Calu3 (cell line): ENCODE measurements around the gene SPHK1. TPM values are rescaled to one million over a fixed set of nuclear protein-coding genes. Genes with fewer than 3 reads are reported as not detected.

Source experiments
- BruUV-seq: library from RNA; stranded (reverse); fragments of 400-500 nt; replicated peaks from 2 replicates; lab custom pipeline; 2021; lab: Mats Ljungman, UMichigan
- CTCF ChIA-PET: fragments of 300-600 bp; sonication (Branson Sonifier 250); formaldehyde crosslinking; loops from one replicate; lab custom pipeline; 2022; ENCODE audit warnings: antibody characterized with exemption; lab: Charles Lee
- DNase-seq: peaks from one replicate; pipeline ENCODE4 v3.0.0; 2022
- H3K27ac Mint-ChIP-seq: one replicate; pipeline ENCODE4 v1.8.0; 2022; ENCODE audit warnings: mixed read lengths; ENCODE audit not compliant: unreplicated experiment
- H3K27me3 Mint-ChIP-seq: one replicate; pipeline ENCODE4 v1.8.0; 2022; ENCODE audit warnings: mixed read lengths; ENCODE audit not compliant: unreplicated experiment
- H3K36me3 Mint-ChIP-seq: one replicate; pipeline ENCODE4 v1.8.0; 2022; ENCODE audit warnings: mild to moderate bottlenecking, moderate library complexity, mixed read lengths; ENCODE audit not compliant: insufficient read depth, unreplicated experiment
- H3K4me1 Mint-ChIP-seq: one replicate; pipeline ENCODE4 v1.8.0; 2022; ENCODE audit warnings: mild to moderate bottlenecking, low read depth, mixed read lengths; ENCODE audit not compliant: unreplicated experiment
- H3K4me3 Mint-ChIP-seq: one replicate; pipeline ENCODE4 v1.8.0; 2022; ENCODE audit warnings: mild to moderate bottlenecking, low read depth, moderate library complexity, mixed read lengths; ENCODE audit not compliant: unreplicated experiment
- H3K9me3 Mint-ChIP-seq: one replicate; pipeline ENCODE4 v1.8.0; 2022; ENCODE audit warnings: low read depth, mixed read lengths; ENCODE audit not compliant: unreplicated experiment
- intact Hi-C: fragments of 100-400 bp; cut with micrococcal nuclease; formaldehyde crosslinking; loops from one replicate; pipeline ENCODE4 v1.10.0; 2022; ENCODE audit not compliant: unreplicated experiment
- total RNA-seq: library from RNA; stranded (reverse); gene quantifications from 2 replicates; pipeline ENCODE4 v1.2.3, GENCODE V29; 2022
- TF ChIP-seq, protein P1 (sequence below): fragments of 200-600 bp; IDR thresholded peaks from one replicate; pipeline ENCODE4 v1.8.0; 2022; ENCODE audit warnings: antibody characterized with exemption; ENCODE audit not compliant: unreplicated experiment

SPHK1 gene
- total RNA-seq, 1 experiment from 2014 or later = 1.5 TPM

DNA sequence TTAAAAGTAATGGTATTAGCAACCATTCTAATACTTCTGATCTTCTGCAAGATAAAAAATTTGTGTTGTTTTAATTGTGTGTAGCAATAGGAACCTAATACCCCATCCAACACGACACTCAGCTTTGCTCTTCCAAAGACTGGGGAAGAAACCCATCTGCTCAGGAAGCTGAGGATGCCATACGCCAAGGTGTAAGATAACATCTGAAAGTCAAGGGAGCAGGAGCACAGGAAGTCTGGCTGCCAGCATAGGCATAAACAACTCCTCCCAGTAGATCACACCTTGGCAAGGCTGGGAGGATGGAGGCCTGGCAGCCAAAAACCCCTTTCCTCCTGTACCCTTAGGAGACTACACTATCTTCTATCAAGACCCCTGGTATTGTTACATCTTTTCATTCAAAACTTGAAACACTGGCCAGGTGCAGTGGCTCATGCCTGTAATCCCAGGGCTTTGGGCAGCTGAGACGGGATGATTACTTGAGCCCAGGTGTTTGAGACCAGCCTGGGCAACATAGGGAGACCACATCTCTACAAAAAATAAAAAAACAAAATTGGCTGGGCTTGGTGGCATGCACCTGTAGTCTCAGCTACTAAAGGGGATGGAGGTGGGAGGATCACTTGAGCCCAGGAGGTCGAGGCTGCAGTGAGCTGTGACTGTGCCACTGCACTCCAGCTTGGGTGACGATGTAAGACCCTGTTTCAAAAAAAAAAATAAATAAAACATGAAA lies 5.7 kb upstream of the SPHK1 start:
- no TSS peak for BruUV-seq
- H3K27me3 Mint-ChIP-seq = peaks cover 14% of the 10 kb centered on the region
- peaks cover 3% of the 10 kb centered on the region for H3K36me3 Mint-ChIP-seq
- peaks cover 8% of the 10 kb centered on the region for H3K4me1 Mint-ChIP-seq
- CTCF ChIA-PET = interaction anchor here (0.5 to 1.0 kb wide), 2 partner anchors 13 to 16 kb away, joined by 3 read pairs; no protein-coding TSS in a partner anchor
- intact Hi-C loops = no loop called here
- TF ChIP-seq, protein P1, sequence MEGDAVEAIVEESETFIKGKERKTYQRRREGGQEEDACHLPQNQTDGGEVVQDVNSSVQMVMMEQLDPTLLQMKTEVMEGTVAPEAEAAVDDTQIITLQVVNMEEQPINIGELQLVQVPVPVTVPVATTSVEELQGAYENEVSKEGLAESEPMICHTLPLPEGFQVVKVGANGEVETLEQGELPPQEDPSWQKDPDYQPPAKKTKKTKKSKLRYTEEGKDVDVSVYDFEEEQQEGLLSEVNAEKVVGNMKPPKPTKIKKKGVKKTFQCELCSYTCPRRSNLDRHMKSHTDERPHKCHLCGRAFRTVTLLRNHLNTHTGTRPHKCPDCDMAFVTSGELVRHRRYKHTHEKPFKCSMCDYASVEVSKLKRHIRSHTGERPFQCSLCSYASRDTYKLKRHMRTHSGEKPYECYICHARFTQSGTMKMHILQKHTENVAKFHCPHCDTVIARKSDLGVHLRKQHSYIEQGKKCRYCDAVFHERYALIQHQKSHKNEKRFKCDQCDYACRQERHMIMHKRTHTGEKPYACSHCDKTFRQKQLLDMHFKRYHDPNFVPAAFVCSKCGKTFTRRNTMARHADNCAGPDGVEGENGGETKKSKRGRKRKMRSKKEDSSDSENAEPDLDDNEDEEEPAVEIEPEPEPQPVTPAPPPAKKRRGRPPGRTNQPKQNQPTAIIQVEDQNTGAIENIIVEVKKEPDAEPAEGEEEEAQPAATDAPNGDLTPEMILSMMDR = no peak
- H3K4me3 Mint-ChIP-seq = no peak overlapping the region
- H3K27ac Mint-ChIP-seq = no peak overlapping the region
- H3K9me3 Mint-ChIP-seq = no peaks in the 10 kb centered on the region
- DNase-seq = no peak

DNA sequence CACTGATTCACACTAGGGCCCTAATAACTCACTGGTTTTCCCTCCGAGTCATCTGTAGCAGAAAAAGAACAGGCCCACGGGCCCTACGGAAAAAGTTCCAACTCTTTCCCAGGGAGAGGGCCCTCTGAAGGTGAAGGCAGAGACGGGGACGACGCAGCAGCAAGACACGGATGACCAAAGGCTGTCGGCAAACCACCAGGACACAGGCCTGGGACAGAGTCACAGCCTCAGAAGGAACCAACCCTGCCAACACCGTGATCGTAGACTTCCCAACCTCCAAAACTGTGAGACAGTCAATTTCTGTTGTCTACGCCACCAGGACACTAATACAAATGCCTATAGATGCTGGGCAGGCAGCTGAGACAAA lies 5.2 kb upstream of the SPHK1 start:
- no peak for DNase-seq
- H3K4me3 Mint-ChIP-seq = no peak overlapping the region
- BruUV-seq = no TSS peak
- H3K9me3 Mint-ChIP-seq = no peaks in the 10 kb centered on the region
- peaks cover 7% of the 10 kb centered on the region for H3K36me3 Mint-ChIP-seq
- H3K4me1 Mint-ChIP-seq = peaks cover 8% of the 10 kb centered on the region
- intact Hi-C loops = no loop called here
- H3K27ac Mint-ChIP-seq = no peak overlapping the region
- CTCF ChIA-PET = no interaction called here
- peaks cover 19% of the 10 kb centered on the region for H3K27me3 Mint-ChIP-seq
- TF ChIP-seq, protein P1 = no peak

DNA sequence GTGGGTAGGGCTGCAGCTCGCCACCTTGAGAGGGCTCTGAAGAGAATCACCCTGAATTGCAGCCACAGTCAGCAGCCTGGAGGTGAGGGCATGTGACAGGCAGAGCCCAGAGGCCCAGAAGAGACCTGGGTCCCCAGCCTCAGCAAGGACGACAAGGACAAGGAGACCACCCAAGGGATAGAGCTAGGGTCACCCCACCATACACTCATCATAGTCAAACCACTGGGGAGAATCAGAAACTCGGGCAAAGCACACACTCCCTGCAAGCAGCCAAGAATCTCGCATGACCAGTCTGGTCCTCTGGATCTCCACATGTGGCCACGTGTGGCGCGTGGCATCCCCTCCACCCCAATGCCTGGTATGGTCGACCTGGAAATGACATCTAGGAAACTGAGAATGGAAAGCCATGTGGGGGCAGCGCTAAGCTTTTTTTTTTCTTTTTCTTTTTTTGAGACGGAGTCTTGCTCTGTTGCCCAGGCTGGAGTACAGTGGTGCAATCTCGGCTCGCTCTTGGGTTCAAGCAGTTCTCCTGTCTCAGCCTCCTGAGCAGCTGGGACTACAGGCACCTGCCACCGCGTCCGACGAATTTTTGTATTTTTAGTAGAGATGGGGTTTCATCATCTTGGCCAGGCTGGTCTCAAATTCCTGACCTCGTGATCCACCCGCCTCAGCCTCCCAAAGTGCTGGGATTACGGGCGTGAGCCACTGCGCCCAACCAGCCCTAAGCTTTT lies 4.6 kb upstream of the SPHK1 start:
- H3K27ac Mint-ChIP-seq = no peak overlapping the region
- H3K9me3 Mint-ChIP-seq = no peaks in the 10 kb centered on the region
- no peak for DNase-seq
- CTCF ChIA-PET = interaction anchor here (0.6 to 1.3 kb wide), 2 partner anchors 10 to 220 kb away, joined by 4 to 12 read pairs; no protein-coding TSS in a partner anchor
- H3K36me3 Mint-ChIP-seq = peaks cover 7% of the 10 kb centered on the region
- peaks cover 8% of the 10 kb centered on the region for H3K4me1 Mint-ChIP-seq
- no TSS peak for BruUV-seq
- intact Hi-C loops = no loop called here
- H3K4me3 Mint-ChIP-seq = no peak overlapping the region
- TF ChIP-seq, protein P1 = no peak
- H3K27me3 Mint-ChIP-seq = peaks cover 19% of the 10 kb centered on the region

GRCh38 chr17:76381633-76382350 lies 2.6 kb upstream of the SPHK1 start:
- intact Hi-C loops = no loop called here
- no TSS peak for BruUV-seq
- TF ChIP-seq, protein P1 = no peak
- H3K4me1 Mint-ChIP-seq = peaks cover under 1% of the 10 kb centered on the region
- CTCF ChIA-PET = interaction anchor here (1.1 kb wide), 1 partner anchor 24 kb away, joined by 3 read pairs; no protein-coding TSS in a partner anchor
- H3K36me3 Mint-ChIP-seq = peaks cover 20% of the 10 kb centered on the region
- H3K27me3 Mint-ChIP-seq = peaks cover 19% of the 10 kb centered on the region
- no peaks in the 10 kb centered on the region for H3K9me3 Mint-ChIP-seq
- H3K4me3 Mint-ChIP-seq = peak overlapping the region; percentile 71
- DNase-seq = no peak
- no peak overlapping the region for H3K27ac Mint-ChIP-seq
